Hepatocyte (in vitro differentiated cells): Measurements from ENCODE around the gene ADORA3.

ENCODE experiments used
- CTCF ChIP-seq: fragments of 200-600 bp; sonication (generic); IDR thresholded peaks from 2 replicates; pipeline ENCODE4 v1.5.1; 2016; ENCODE audit warnings: antibody characterized with exemption, mild to moderate bottlenecking; ENCODE audit not compliant: poor library complexity
- EZH2 ChIP-seq: fragments of 200-600 bp; sonication (generic); IDR thresholded peaks from 2 replicates; pipeline ENCODE4 v1.6.1; 2016; ENCODE audit warnings: antibody characterized with exemption, mild to moderate bottlenecking, borderline replicate concordance
- EZH2phosphoT487 ChIP-seq: fragments of 200-600 bp; sonication (generic); IDR thresholded peaks from one replicate; pipeline ENCODE4 v1.6.1; 2018; ENCODE audit warnings: antibody characterized with exemption, mild to moderate bottlenecking, low read depth, moderate library complexity; ENCODE audit not compliant: unreplicated experiment, severe bottlenecking

- TF ChIP-seq CTCF: no peak
- TF ChIP-seq EZH2: no peak
- TF ChIP-seq EZH2phosphoT487: no peak
Observed at GRCh38 chr1:111453706-111454105, 49.7 kb downstream of the ADORA3 start.
